GM04504 (cell line): ENCODE results near the gene PRKN.
"Not testable (repeated sequence)": the region's sequence is repeated elsewhere in the genome, so short reads cannot be mapped to it uniquely, and the experiment has no call there.

Source experiments
- DNase-seq: peaks from one replicate; pipeline ENCODE4 v3.0.0-alpha.2; 2012; ENCODE audit warnings: low read depth

Gene PRKN

DNA sequence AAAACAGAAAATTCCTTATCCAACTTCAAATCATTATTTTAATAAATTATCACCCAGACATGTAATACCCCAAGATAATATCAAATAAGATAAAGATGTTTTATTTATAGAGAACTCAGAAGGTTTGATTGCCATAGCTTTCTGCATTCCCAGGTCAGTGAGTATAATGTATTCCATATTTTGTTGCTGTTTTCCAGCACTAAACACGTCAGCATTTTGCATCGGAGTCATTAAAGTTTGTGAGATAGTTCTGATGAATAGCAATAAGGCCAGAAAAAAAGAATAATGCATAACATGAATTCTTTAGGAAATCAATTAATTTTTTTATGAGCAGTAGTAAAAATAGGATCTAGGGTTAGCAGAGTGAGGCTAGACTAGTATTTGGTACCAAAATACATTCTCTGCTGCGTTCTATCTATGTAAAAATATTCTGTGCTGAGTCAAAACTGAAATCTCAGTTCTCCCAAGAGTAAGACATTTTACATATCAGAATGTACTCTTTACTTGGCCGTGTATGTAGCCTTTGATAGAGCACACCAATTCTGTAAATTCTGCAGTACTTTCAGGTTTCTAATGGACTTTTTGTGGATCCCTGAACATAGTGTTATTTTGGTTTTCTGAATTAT is 1183.8 kb downstream of the PRKN start:
- DNase-seq, result no peak

DNA sequence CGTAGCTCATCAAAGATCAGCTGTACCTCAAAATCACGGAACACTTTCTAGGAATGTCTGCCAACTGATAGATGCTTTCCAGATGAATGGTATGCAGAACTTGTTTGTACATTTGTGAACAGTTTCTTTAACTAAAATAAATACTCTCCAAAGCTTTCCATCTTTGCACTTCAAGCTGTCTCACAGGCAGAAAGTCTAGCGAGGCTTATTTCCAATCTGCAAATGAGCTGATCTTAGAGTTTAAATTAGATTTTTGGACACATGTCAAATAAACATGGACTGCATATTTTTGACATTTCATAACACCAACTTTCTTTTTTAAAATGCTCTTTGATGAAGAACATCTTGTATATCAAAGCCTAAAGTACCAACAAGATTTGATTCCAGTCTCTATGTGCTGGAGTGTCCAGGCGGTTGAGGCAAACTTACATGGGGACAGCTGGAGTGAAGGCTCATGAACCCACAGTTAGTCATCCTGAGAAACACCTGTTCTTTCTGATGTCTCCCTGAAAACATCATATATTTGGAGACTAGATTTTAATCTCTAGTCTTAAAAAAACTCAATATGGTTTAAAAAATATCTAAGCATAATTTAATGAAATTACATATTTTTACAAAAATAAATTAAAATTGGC is 1185.1 kb downstream of the PRKN start:
- DNase-seq, result no peak

DNA sequence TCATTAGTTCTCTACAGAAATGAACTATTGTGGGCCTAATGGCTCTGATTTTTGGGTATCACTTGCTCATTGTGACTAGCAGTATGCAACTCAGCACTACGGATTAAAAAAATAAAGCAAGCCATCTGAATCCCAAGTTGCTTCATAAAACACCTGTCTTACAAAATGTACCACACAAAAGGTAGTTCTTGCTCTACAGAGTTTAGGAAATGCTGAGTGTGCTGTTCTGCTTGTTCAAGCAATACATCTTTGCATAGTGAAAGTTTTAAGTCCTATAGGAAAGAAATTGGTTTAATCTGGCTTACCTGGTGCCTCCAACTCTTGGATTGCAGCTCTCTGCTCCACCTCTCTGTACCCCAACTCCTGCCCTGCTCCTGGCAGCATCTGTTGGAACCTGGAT is 1187.0 kb downstream of the PRKN start:
- no peak for DNase-seq

DNA sequence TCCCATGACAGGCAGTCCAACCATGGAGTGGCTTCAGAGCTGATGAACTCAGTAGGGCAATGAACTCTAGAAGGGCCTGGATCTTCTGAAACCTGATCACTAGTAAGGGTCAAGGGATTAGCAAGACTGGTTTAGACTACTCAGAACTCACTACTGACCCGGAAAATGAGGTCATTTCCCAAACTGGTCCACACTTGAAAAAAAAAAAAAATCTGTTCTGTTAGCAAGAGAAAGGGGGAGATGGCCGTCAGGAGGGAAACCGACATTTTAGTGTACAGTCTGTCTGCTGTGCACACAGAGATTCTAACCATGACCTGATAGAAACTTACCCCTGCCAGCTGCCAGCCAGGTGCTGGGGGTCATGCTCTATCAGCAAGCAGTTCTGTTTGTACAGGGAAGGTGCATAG is 1191.3 kb downstream of the PRKN start:
- no peak for DNase-seq

DNA sequence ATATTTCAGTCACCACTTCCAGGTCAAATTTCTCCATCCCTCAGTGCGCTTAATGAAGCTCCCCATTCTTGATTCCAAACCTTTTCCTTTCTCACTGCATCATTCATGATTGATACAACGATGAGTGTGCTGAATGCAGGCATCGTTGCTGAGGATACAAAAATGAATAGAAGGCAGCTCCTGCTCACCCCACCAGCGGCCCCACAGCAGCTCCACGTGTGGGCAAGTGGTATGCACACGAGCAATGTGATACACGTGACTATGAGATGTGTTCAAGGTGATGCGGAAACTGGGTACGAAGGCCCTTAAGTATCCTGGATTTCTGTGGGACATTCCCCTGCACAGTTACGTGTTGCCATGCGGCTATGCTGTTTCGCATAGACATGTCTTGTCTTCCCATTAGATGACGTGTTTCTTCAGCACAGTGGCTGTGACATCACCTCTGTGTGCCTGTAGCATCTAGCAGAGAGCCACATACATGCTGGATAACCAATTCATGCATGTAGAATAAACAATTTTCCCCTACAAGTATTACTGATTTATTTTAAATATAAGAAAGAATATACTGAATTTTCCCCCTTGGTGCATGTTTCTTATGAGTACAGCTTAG is 1193.2 kb downstream of the PRKN start:
- DNase-seq, result no peak

DNA sequence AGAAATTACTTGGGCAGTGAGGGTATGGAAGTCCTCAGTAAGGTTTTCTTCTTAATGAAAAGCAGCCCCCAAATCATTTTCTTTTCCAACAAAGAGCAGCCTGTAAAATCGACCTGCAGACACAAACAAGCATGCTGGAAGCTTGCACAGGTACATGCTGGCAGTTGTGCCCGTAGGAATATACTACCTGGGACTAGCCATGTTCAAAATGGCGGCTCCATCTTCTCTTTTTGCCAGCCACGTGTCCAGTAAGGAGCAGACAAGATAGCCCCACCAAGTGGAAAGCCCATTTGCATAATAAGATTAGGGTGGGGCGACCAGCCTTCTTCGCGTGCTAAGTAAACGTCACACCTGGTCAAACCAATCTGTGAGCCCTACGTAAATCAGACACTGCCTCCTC is 1194.3 kb downstream of the PRKN start:
- DNase-seq, result no peak

DNA sequence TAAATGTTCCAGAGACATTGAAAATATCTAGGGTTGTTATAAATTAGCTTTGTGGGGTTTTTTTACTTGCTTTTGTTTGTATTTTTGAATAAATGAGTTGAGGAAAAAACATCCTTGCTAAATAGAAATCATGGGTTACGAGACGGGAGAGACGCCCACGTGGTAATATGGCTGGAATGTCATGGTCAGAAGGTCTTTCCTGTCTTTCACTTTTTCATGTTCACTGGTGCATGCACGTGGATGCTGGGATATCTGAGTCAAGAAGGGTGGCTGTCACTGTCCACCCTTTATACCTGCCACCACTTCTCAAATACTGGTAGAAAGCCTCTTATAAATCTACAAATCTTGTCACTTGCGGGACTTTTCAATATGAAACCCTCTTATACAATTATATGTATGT is 1195.0 kb downstream of the PRKN start:
- DNase-seq, result no peak

DNA sequence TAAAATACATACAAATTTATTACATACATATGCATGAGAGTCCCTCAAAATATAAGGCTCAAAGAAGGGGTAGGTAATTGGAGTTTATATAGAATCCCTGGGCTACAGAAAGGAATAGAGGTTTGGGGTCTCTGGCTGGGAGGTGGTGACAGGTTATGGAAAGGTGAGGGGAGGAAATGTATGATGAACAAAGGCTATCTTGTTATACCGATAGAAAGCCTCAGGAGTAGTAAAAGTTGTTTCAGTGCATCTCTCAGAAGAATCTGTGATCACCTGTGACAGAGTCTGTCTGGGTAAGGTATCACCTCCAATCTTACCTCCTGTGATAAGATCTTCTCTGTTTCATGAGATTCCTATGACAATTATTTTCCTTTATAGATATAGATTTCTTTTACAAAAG is 1200.8 kb downstream of the PRKN start:
- DNase-seq, result no peak

DNA sequence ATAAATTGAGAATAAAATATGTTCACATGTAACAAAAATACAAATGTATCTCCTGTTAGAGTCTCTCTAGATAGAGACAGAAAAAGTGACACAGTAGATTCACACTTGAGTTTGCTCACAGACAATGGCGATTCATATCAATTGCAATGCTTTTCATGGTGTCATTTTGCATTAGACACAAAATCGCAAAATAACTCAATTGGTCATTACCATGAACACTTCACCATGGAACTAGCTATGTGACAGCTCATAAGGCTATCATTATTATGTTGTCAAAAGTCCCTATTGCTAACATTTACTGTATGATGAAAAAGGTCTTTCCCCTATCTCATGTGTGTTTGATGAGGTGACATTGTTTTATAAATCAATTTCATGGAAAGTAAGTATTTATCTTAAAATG is 1204.2 kb downstream of the PRKN start:
- no peak for DNase-seq

DNA sequence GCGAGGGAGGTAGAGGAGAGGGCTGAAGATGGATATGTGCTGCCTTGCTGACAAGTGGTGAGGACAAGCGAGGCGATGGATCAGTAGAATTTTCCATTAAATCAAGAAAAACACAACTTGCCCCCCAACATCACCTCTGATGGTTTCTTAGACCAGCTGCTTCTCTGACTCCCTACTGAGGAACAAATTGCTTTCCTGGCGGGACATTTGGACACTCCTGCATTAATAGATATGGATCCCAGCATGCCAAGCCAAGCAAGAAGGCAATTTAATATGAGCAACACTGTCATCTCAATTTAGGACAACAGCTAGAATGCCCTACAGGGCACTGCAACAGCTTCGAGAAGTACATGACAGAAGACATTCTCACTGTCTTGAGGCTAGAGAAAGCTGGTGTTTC is 1205.3 kb downstream of the PRKN start:
- no peak for DNase-seq

DNA sequence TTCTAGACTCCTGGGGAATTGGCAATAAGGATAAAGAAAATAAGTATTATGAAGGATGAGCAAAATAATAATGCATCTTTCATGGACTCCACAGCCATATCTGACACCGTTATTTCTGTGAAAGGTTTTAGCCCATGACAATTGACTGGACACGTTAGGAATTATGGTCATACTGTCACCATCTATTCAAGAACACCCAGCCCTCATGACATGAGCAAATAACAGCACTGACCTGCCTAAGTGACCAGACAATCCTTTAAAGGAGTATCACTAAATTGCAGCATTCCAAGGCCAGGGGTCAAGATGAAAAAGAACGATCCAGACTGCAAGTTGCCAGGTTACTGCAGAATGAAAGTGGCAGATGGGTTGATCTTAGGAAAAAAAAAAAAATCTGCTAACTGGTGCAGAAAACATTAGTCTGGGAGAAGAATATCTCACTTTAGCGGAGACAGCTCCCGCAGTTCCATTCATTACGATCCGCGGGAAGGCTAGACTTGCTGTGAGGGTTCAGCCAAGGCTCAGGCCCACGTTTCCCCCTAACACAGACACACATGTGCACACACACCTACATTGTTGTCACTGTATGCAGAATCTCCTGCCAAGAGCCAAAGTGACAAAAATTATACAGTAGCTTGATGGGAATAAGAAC is 1216.0 kb downstream of the PRKN start:
- no peak for DNase-seq

DNA sequence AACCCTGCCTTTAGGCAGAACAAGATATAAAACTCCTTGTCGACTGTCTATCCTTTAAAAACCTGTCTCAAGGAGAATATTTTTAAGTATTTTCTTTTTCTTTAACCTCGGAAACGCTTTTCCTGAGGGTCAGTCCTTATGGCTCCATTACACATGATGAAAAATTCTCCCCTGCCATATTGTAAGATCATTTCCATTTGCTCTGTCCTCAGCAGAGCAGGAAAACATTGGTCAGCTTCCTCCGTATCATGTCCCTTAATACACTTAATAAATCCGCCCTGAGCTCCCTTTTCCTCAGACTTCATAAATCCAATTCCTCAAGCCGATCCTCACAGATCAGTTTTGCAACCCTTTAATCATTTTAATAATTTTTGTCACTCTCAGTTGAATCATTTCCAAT is 1219.2 kb downstream of the PRKN start:
- no peak for DNase-seq

DNA sequence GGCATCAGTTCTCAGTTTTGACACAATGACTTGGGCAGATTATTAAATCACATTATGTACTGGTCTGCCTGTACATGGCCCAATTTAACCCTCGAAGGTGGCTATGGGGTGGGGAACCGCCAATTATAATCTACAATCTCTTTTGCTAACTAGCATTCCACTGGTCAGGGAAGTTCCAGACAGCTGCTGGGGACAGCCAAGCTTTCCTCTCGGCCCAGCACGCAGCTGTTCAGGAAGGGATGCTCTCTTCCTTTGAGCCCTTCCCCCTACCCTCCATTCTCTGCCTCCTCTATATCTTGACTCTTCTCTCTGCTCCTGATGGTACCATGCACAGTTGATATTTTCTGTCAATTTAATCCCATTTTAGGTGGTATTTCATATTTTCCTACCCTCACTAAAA is 1220.2 kb downstream of the PRKN start:
- DNase-seq, result no peak

DNA sequence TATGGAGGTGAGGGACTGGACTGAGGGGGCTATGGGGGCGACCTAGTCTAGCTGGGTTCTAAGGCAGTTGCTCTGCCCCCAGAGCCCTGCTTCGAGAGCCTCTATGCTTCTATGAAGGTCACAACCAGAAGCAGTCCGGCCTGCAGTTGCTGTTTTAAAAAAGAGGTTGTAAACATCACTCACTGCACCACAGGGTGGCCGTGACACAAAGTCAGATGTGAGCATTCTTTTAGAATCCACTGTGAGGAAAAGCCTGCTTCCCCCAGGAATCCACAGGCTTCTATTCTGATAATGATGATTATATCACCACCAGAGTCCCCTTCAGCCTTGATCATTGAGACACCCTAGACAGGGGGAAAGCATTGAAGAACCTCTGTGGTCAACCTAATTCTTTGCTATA is 1224.0 kb downstream of the PRKN start:
- no peak for DNase-seq

DNA sequence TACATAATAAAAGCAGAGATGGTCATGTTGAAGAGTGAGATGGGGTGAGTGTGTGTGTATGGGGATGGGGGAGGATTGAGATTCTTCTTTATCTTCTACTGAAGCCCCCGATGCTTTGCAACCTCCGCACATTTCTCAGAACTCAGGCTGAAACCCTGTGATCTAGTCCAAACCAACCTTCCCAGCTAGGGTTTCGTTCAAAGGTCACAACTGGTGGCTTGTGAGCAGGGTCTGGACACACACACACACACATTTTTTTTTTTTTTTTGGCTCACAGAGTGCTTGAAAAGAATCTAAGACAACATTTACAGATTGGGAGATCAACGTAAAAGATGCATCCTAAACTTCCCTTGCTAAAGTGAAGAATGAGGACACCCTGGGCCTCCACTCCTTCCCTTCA is 1228.7 kb downstream of the PRKN start:
- no peak for DNase-seq

DNA sequence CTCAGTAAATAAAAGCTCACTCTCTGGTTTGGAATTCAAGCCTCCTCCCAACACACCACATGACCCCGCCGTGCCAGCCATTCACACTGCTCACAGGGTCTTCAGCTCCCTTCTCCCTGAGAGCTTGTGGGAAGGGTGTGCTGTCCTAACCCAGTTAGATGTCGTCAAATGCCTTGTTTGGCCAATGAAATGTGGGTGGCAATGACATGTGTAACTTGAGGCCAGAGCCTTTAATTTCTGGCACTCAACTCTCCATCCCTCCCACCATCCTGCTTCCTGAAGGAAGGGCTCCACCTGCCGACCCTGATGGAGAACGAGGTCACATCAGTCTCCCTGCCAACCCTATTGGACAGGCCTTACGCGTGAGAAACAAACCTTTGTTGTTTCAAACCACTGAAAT is 1229.2 kb downstream of the PRKN start:
- no peak for DNase-seq

DNA sequence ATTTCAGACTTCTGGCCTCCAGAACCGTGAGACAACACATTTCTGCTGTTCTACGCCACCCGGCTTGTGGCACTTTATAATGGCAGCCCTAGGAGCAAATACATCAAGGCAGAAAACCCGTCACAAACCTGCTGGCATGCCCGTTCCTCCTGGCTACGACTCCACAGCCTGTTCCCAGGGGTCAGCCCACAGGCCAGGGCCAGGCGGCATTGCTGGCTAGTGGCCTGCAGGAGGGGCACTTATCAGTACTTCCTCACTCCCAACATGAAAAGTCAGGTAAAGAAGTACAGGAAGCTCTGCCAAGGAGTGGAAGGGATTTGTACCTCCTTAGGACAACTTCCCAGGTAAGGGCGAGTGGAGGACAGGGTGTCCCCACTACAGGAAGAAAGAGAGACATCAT is 1230.6 kb downstream of the PRKN start:
- no peak for DNase-seq

DNA sequence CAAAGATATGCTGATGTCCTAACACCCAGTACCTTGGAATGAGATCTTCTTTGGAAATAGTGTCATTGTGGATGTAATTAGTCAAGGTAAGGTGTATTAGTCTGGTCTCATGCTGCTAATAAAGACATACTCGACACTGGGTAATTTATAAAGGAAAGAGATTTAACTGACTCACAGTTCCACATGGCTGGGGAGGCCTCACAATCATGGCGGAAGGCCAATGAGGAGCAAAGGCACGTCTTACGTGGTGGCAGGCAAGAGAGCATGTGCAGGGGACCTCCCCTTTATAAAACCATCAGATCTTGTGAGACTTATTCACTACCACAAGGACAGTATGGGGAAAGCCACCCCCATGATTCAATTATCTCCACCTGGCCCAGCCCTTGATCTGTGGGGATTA is 1231.3 kb downstream of the PRKN start:
- DNase-seq, result not testable (repeated sequence)

DNA sequence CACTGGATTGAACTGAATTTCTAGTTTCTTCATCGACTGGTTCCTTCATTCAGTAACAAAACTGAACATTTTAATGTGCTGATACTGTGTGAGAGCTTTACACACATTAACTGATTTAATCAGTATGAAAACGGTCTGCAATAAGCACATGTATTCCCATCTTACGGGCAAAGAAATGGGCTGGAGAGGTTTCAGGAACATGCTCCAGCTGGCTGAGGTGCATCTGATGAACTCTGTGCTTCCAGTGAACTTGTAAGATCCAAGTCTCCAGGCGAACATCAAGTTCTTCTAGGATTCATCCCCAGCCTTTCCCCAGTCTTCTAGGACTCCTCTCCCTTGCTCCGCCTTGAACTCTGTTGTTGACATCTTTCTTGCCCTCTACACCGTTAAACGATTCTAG is 1233.0 kb downstream of the PRKN start:
- DNase-seq, result no peak

DNA sequence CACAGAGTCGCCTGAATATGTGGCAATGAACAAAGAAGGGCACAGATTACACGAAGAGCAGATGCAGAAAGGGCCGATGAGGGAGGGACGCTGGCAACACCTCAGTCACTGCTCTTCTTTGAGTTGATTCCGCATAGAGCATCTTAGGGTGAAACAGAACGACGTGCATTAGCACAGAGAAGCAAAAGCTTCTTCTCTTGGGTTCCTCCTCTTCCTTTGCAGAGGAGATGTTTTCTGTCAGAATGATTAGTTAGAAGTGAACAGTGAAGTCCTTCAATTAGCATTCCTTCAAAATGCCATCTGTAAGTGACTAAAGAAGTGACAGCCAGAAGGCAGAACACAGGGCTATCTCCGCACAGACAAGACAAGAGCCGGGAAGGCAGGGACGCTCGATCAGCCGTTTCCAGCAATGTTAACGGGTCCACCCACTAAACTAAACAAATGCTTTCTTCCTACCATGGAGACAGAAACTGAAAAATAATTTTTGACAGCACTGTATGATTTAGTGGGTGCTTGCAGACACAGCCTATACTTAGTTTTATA is 1233.9 kb downstream of the PRKN start:
- no peak for DNase-seq

DNA sequence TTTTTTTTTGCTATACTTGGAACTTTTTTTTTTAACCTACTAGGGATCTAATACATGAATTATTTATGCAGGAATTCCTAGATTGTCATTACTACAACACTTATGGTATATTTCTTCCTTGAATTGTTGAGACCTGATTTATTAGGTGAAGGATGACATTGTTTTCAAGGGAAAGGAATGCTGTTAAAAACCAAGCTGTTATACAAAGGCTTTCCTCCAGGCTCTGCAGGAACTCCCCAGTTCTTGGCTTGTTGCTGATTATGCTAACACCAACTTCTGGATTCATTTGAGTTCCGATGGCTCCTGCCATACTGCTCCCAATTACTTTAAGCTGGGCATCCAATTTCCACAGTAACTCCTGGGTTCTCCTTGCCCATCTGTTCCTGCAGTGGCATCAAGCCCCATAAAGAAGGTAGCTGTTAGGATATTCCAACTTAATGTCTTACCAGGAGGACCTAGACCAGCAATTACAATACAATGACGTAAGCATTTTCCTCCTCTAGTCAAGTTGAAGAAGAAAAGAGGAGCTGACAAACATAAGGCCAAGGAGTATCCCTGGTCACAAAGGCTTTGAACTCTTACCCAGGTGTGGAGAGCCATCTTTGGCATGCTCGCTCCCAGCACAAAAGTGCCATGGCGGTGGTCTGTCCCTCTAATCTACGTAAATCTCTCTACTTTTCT is 1237.8 kb downstream of the PRKN start:
- DNase-seq, result no peak

DNA sequence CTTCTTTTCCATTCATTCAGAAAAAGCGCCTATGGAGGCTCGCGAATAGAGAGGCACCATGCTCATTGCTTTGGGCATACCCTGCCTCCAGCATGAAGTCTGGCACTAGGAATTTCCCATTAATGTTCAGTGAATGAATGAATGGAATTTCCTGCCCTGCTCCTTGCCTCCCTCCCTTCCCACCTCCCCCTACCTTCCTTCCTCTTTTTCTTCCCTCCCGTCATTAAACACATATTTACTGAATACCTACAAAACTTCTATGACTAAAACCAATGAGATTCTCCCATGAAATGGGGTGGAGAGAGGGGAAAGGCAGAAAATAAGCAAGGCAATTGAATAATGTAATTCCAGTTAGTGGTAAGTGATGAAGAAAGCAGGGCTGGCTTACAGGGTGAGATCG is 1239.9 kb downstream of the PRKN start:
- DNase-seq, result no peak

DNA sequence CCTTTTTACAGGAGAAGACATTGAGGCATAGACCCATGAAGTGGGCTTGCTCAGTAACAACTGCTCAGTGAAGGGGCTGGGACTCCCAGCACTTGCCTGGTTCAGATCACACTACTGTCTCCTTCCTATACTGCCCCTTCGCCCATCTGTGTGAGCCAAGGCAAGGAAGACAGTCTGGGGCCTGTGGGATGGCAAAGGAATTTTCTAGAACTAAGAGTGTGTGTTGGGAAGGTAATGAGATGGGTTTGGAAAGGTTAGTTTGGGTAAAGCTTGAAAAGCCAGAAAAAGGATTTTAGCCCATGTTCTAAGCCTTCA is 1240.4 kb downstream of the PRKN start:
- no peak for DNase-seq
